HepG2 (cell line): ENCODE measurements around the gene TSC22D2. TPM values are rescaled to one million over a fixed set of nuclear protein-coding genes. Genes with fewer than 3 reads are reported as not detected.

Experiments
- ATAC-seq: fragments of 200-7000 bp; cut with Tn5 transposase; 3 replicates; pipeline ENCODE4 v1.9.1; 2020; ENCODE audit warnings: mild to moderate bottlenecking, moderate library complexity
- BruUV-seq: library from RNA; stranded (reverse); fragments of 400-500 nt; replicated peaks from 2 replicates; lab custom pipeline; 2021; lab: Mats Ljungman, UMichigan
- CTCF ChIA-PET: fragments of 300-600 bp; formaldehyde crosslinking; extraction: SDS; loops from one replicate; lab custom pipeline; 2021; ENCODE audit warnings: low total read pairs, inconsistent platforms, low intra/inter-chr PET ratio; lab: Yijun Ruan, JAX
- POLR2A ChIA-PET: fragments of 350-600 bp; sonication (Branson Sonifier 250); formaldehyde crosslinking; loops from one replicate; lab custom pipeline; 2020; ENCODE audit warnings: antibody characterized with exemption, inconsistent platforms; lab: Yijun Ruan, JAX
- DNase-seq: peaks from one replicate; pipeline ENCODE4 v3.0.0-alpha.2; 2015; ENCODE audit warnings: low spot score
- FAIRE-seq: peaks from 3 replicates; lab custom pipeline; 2011; peaks lifted over from hg19 to GRCh38; lab: Jason Lieb, UNC
- H2AFZ ChIP-seq: one replicate; pipeline ENCODE4 v1.6.1; 2011; ENCODE audit warnings: low read length, inconsistent platforms
- H3K27ac ChIP-seq: fragments of 300-600 bp; 3 replicates; pipeline ENCODE4 v1.8.0; 2011; ENCODE audit warnings: mixed run types, mild to moderate bottlenecking, mixed read lengths, low read length, inconsistent platforms; ENCODE audit not compliant: insufficient read depth; ENCODE audit errors: extremely low read length
- H3K27me3 ChIP-seq, 2 experiments: fragments of 200-600 bp in 1 of 2; 2 replicates in 1 of 2; 3 replicates in 1 of 2; pipeline versions ENCODE4 v1.6.0 to v1.8.0; 2011; ENCODE audit warnings: low read length in 2 of 2, mild to moderate bottlenecking in 2 of 2, moderate library complexity in 2 of 2, inconsistent platforms in 1 of 2; ENCODE audit not compliant: insufficient read depth in 2 of 2, control insufficient read depth in 1 of 2
- H3K36me3 ChIP-seq, 2 experiments: fragments of 200-600 bp in 1 of 2; replicated peaks in 1 of 2; 2 replicates in 1 of 2; 3 replicates in 1 of 2; pipeline versions ENCODE4 v1.5.1 to v1.8.0; 2011; ENCODE audit warnings: low read length in 2 of 2, inconsistent platforms in 1 of 2; ENCODE audit not compliant: insufficient read depth in 2 of 2, control insufficient read depth in 1 of 2
- H3K4me1 ChIP-seq: 2 replicates; pipeline ENCODE4 v1.5.1; 2012; ENCODE audit warnings: low read length, inconsistent platforms; ENCODE audit not compliant: insufficient read depth
- H3K4me2 ChIP-seq: 2 replicates; pipeline ENCODE4 v1.6.0; 2011; ENCODE audit warnings: low read depth, low read length, inconsistent platforms
- H3K4me3 ChIP-seq, 3 experiments: fragments of 200-600 bp in 1 of 3; sonication (generic), shearing (Covaris generic) in 1 of 3; replicated peaks in 1 of 3; 2 replicates each; pipeline ENCODE4 v1.5.1; 2011 to 2016; ENCODE audit warnings: low read length in 3 of 3, inconsistent platforms in 2 of 3, low read depth in 2 of 3, mild to moderate bottlenecking in 2 of 3, control low read depth in 1 of 3, mixed read lengths in 1 of 3; ENCODE audit not compliant: insufficient read depth in 1 of 3
- H3K79me2 ChIP-seq: one replicate; pipeline ENCODE4 v1.6.1; 2011; ENCODE audit warnings: low read length, inconsistent platforms; ENCODE audit not compliant: insufficient read depth
- H3K9ac ChIP-seq: 2 replicates; pipeline ENCODE4 v1.6.0; 2011; ENCODE audit warnings: mild to moderate bottlenecking, low read depth, low read length, inconsistent platforms; ENCODE audit not compliant: insufficient read depth
- H3K9me3 ChIP-seq: 2 replicates; pipeline ENCODE4 v1.5.1; 2012; ENCODE audit warnings: mild to moderate bottlenecking, low read length
- H4K20me1 ChIP-seq: 2 replicates; pipeline ENCODE4 v1.6.0; 2011; ENCODE audit warnings: inconsistent platforms, mild to moderate bottlenecking, low read length, moderate library complexity; ENCODE audit not compliant: insufficient read depth
- ARID3A ChIP-seq: IDR thresholded peaks from 2 replicates; pipeline ENCODE4 v1.6.1; 2012; ENCODE audit warnings: low read depth, low read length, improper control_type of control experiment
- CBX2 ChIP-seq, 2 experiments: fragments of 200-600 bp in 1 of 2; sonication (generic); formaldehyde crosslinking in 1 of 2; IDR thresholded peaks; 2 replicates each; pipeline versions ENCODE4 v1.7.0 to v1.8.1; 2018 to 2022; ENCODE audit warnings: low read depth in 2 of 2, low read length in 1 of 2, mild to moderate bottlenecking in 1 of 2, missing genetic modification reagents in 1 of 2
- CBX5 ChIP-seq: sonication (generic); formaldehyde crosslinking; IDR thresholded peaks from 2 replicates; pipeline ENCODE4 v1.4.0; 2020; ENCODE audit warnings: missing genetic modification reagents, borderline replicate concordance
- CHD2 ChIP-seq: IDR thresholded peaks from 2 replicates; pipeline ENCODE4 v1.6.1; 2011; ENCODE audit warnings: low read depth, low read length, improper control_type of control experiment
- FOXK2 ChIP-seq: fragments of 450-650 bp; IDR thresholded peaks from 2 replicates; pipeline ENCODE4 v1.6.1; 2016
- MXI1 ChIP-seq: IDR thresholded peaks from 3 replicates; pipeline ENCODE4 v1.6.1; 2012; ENCODE audit warnings: low read depth, low read length, inconsistent platforms, borderline replicate concordance
- PRDM4 ChIP-seq: sonication (generic); formaldehyde crosslinking; IDR thresholded peaks from 2 replicates; pipeline ENCODE4 v1.9.0; 2021; ENCODE audit warnings: missing genetic modification reagents, borderline replicate concordance
- SOX6 ChIP-seq, 2 experiments: fragments of 450-650 bp in 1 of 2; sonication (generic) in 1 of 2; formaldehyde crosslinking in 1 of 2; IDR thresholded peaks; 2 replicates each; pipeline versions ENCODE4 v1.4.0 to v1.6.1; 2017 to 2020; ENCODE audit warnings: antibody characterized with exemption in 1 of 2, mild to moderate bottlenecking in 1 of 2, missing genetic modification reagents in 1 of 2
- SRSF4 ChIP-seq: fragments of 200-400 bp; formaldehyde crosslinking; IDR thresholded peaks from one replicate; pipeline ENCODE4 v1.6.1; 2018; ENCODE audit warnings: mild to moderate bottlenecking, low read depth, low read length, moderate library complexity; ENCODE audit not compliant: poor library complexity, severe bottlenecking
- TAF1 ChIP-seq: sonication (generic); formaldehyde crosslinking; IDR thresholded peaks from 2 replicates; pipeline ENCODE4 v1.4.0; 2020; ENCODE audit warnings: missing genetic modification reagents
- TRAFD1 ChIP-seq: sonication (generic); formaldehyde crosslinking; IDR thresholded peaks from 2 replicates; pipeline ENCODE4 v1.5.1; 2020; ENCODE audit warnings: missing genetic modification reagents, mild to moderate bottlenecking, borderline replicate concordance
- ZBTB20 ChIP-seq: sonication (generic); formaldehyde crosslinking; IDR thresholded peaks from 2 replicates; pipeline ENCODE4 v1.8.1; 2023; ENCODE audit warnings: missing genetic modification reagents, low read depth, mild to moderate bottlenecking, borderline replicate concordance
- ZNF136 ChIP-seq: sonication (generic); formaldehyde crosslinking; IDR thresholded peaks from 2 replicates; pipeline ENCODE4 v1.8.1; 2022; ENCODE audit warnings: low read depth, mild to moderate bottlenecking, moderate library complexity, missing genetic modification reagents
- ZNF850 ChIP-seq: sonication (generic); formaldehyde crosslinking; conservative IDR thresholded peaks from 2 replicates; pipeline ENCODE4 v1.9.0; 2021; ENCODE audit warnings: mild to moderate bottlenecking, missing genetic modification reagents
- WGBS: methylation state at CpG from one replicate; pipeline ENCODE4 v1.1.6; 2017; ENCODE audit warnings: low lambda C conversion rate; 5-methylcytosine and 5-hydroxymethylcytosine counted together
- in situ Hi-C: cut with HindIII; loops from 2 replicates; pipeline ENCODE4 v1.10.0; 2017; ENCODE audit warnings: low pct_unique_long_range_greater_than_20kb; ENCODE audit not compliant: extremely low pct_ligation_motif_present
- intact Hi-C: fragments of 100-400 bp; cut with micrococcal nuclease; formaldehyde crosslinking; loops from one replicate; pipeline ENCODE4 v1.10.0; 2022; ENCODE audit not compliant: unreplicated experiment
- polyA plus RNA-seq, 8 experiments: library from polyadenylated mRNA; depleted of rRNA in 3 of 8; stranded (reverse) in 7 of 8; unstranded in 1 of 8; fragments of >200 nt; fragmentation: Illumina TruSeq in 4 of 8; extraction: Trizol in 4 of 8; gene quantifications; 2 replicates each; pipeline versions ENCODE4 v1.2.1 to v1.2.3, GENCODE V29; 2011 to 2016; ENCODE audit warnings: low read depth in 4 of 8, missing spikeins in 1 of 8, mixed read lengths in 1 of 8; ENCODE audit not compliant: insufficient read depth in 1 of 8
- total RNA-seq, 5 experiments: library from RNA; depleted of rRNA; stranded (reverse); fragments of >200 nt; fragmentation: Illumina TruSeq; extraction: Trizol; gene quantifications; 2 replicates each; pipeline ENCODE4 v1.2.3, GENCODE V29; 2016; ENCODE audit warnings: low read depth in 1 of 5

The TSC22D2 gene
- total and polyA plus RNA-seq, 2 of the 13 experiments (the other 11 are each of a cell fraction or from before 2014, with no cell fraction given) = 4.6 to 8.2 TPM

GRCh38 chr3:150379469-150379868 lies 28.6 kb upstream of the TSC22D2 start (continued):
- no peak for TF ChIP-seq PRDM4
- TF ChIP-seq, all 625 proteins: peak for 0

- peaks cover 0 to 2% of the 10 kb centered on the region in 2 experiments; a peak in 2 of 5 replicates for H3K27me3 ChIP-seq
- intact Hi-C loops (no loop called here), in situ Hi-C loops (no loop called here)
- no peaks in the 10 kb centered on the region for H3K36me3 ChIP-seq
- no peak overlapping the region for H3K27ac ChIP-seq
- H3K4me1 ChIP-seq = peaks cover 19% of the 10 kb centered on the region
- H2AFZ ChIP-seq = peak overlapping the region; percentile 80
- no peaks in the 10 kb centered on the region for H4K20me1 ChIP-seq
- no TSS peak for BruUV-seq
- no peaks in the 10 kb centered on the region for H3K79me2 ChIP-seq
- ChIA-PET CTCF (no interaction called here), POLR2A (interaction anchor here (1.2 kb wide), 1 partner anchor 26 kb away, joined by 4 read pairs; no protein-coding TSS in a partner anchor)
- WGBS = 22% methylated on average over 17 of the region's 17 CpGs
- H3K9me3 ChIP-seq = no peaks in the 10 kb centered on the region
- H3K9ac ChIP-seq = peak overlapping the region; percentile 26; the same call in 1 of the 2 replicates
- DNase-seq (peak; percentile 76), FAIRE-seq (peak; percentile 90), ATAC-seq (peak; percentile 100)
- H3K4me3 ChIP-seq = peak overlapping the region in 2 of 3 experiments; percentile 8 to 35; a peak in 5 of 6 replicates
- H3K4me2 ChIP-seq = peak overlapping the region; percentile 75
- no peak for TF ChIP-seq SRSF4
- 0 out of 2 replicates have a peak, but pooled peaks have one; percentile 32 for TF ChIP-seq CBX5
- no peak for TF ChIP-seq FOXK2
- no peak for TF ChIP-seq ZNF850 (CRISPR knock-in tag)
- TF ChIP-seq ARID3A = peak; percentile 23; the same call in 1 of the 2 replicates
- no peak for TF ChIP-seq SOX6 (IDR thresholded peaks at IDR 0.05)
- TF ChIP-seq SOX6 (CRISPR knock-in tag; IDR thresholded peaks at IDR 0.05) = peak; percentile 38; the same call in 1 of the 2 replicates
- peak; percentile 43; the same call in 1 of the 2 replicates for TF ChIP-seq ZBTB20
- TF ChIP-seq TRAFD1 (CRISPR knock-in tag) = no peak
- TF ChIP-seq ZNF136 = no peak
- TF ChIP-seq CBX2 (IDR thresholded peaks at IDR 0.05; ENCODE audit: low read depth, low read length) = no peak
- no peak for TF ChIP-seq CBX2 (CRISPR knock-in tag; IDR thresholded peaks at IDR 0.05; ENCODE audit: low read depth)
- peak; percentile 42; the same call in 1 of the 3 replicates for TF ChIP-seq MXI1
- no peak for TF ChIP-seq TAF1 (CRISPR knock-in tag)
- TF ChIP-seq CHD2 = no peak
Measured at GRCh38 chr3:150384296-150385212, 23.5 kb upstream of the TSC22D2 start.
